Keratinocyte (primary cell): ENCODE measurements around the gene SFXN4. TPM values are rescaled to one million over a fixed set of nuclear protein-coding genes. Genes with fewer than 3 reads are reported as not detected.

ENCODE experiments used
- DNase-seq: peaks from one replicate; pipeline ENCODE4 v3.0.0-alpha.2; 2011; ENCODE audit warnings: low read depth, missing footprints, low spot score
- FAIRE-seq: peaks from 2 replicates; lab custom pipeline; 2011; peaks lifted over from hg19 to GRCh38; lab: Jason Lieb, UNC
- H2AFZ ChIP-seq: 2 replicates; pipeline ENCODE4 v1.6.0; 2012; ENCODE audit warnings: low read length, control low read depth, inconsistent platforms; ENCODE audit not compliant: control insufficient read depth
- H3K27ac ChIP-seq: 2 replicates; pipeline ENCODE4 v1.5.1; 2011; ENCODE audit warnings: low read length; ENCODE audit not compliant: control insufficient read depth, insufficient read depth
- H3K27me3 ChIP-seq: 3 replicates; pipeline ENCODE4 v1.6.0; 2011; ENCODE audit warnings: low read length; ENCODE audit not compliant: control insufficient read depth, insufficient read depth; ENCODE audit errors: extremely low read depth
- H3K36me3 ChIP-seq, 2 experiments: 2 replicates in 1 of 2; 3 replicates in 1 of 2; pipeline ENCODE4 v1.5.1; 2011; ENCODE audit warnings: low read length in 2 of 2, mild to moderate bottlenecking in 1 of 2; ENCODE audit not compliant: control insufficient read depth in 2 of 2, insufficient read depth in 2 of 2; ENCODE audit errors: extremely low read depth in 1 of 2
- H3K4me1 ChIP-seq: 3 replicates; pipeline ENCODE4 v1.5.1; 2011; ENCODE audit warnings: low read length; ENCODE audit not compliant: control insufficient read depth, insufficient read depth; ENCODE audit errors: extremely low read depth
- H3K4me2 ChIP-seq: 3 replicates; pipeline ENCODE4 v1.6.0; 2011; ENCODE audit warnings: low read depth, low read length; ENCODE audit not compliant: control insufficient read depth, insufficient read depth; ENCODE audit errors: extremely low read depth
- H3K4me3 ChIP-seq, 3 experiments: fragments of 200-600 bp in 1 of 3; sonication (generic) in 1 of 3; 2 replicates in 2 of 3; 3 replicates in 1 of 3; pipeline ENCODE4 v1.5.1; 2011 to 2016; ENCODE audit warnings: low read length in 3 of 3, mild to moderate bottlenecking in 3 of 3, control low read depth in 2 of 3, inconsistent platforms in 1 of 3, low read depth in 1 of 3, mixed read lengths in 1 of 3, mixed run types in 1 of 3, moderate library complexity in 1 of 3; ENCODE audit not compliant: control insufficient read depth in 2 of 3, insufficient read depth in 2 of 3; ENCODE audit errors: extremely low read depth in 1 of 3
- H3K79me2 ChIP-seq: 2 replicates; pipeline ENCODE4 v1.6.0; 2012; ENCODE audit warnings: low read length; ENCODE audit not compliant: control insufficient read depth, insufficient read depth
- H3K9ac ChIP-seq: 3 replicates; pipeline ENCODE4 v1.6.0; 2011; ENCODE audit warnings: low read length; ENCODE audit not compliant: control insufficient read depth, insufficient read depth; ENCODE audit errors: extremely low read depth
- H3K9me1 ChIP-seq: 3 replicates; pipeline ENCODE4 v1.6.0; 2011; ENCODE audit warnings: low read length; ENCODE audit not compliant: control insufficient read depth, insufficient read depth; ENCODE audit errors: extremely low read depth
- H3K9me3 ChIP-seq: 2 replicates; pipeline ENCODE4 v1.5.1; 2012; ENCODE audit warnings: low read depth, low read length; ENCODE audit not compliant: control insufficient read depth
- H4K20me1 ChIP-seq: 3 replicates; pipeline ENCODE4 v1.6.0; 2011; ENCODE audit warnings: low read length; ENCODE audit not compliant: control insufficient read depth, insufficient read depth; ENCODE audit errors: extremely low read depth
- CTCF ChIP-seq, 3 experiments: IDR thresholded peaks in 1 of 3; conservative IDR thresholded peaks in 1 of 3; optimal IDR thresholded peaks in 1 of 3; 2 replicates in 2 of 3; 3 replicates in 1 of 3; pipeline versions ENCODE3 to v1.5.1; 2011; ENCODE audit warnings: low read length in 3 of 3, mild to moderate bottlenecking in 3 of 3, moderate library complexity in 2 of 3, control low read depth in 1 of 3, inconsistent platforms in 1 of 3; ENCODE audit not compliant: insufficient read depth in 2 of 3; ENCODE audit errors: extremely low read depth in 1 of 3
- EZH2 ChIP-seq: IDR thresholded peaks from one replicate; pipeline ENCODE4 v1.6.1; 2012; ENCODE audit warnings: inconsistent platforms, mild to moderate bottlenecking, low read length, moderate library complexity
- dilution Hi-C: fragments of 300-500 bp; cut with MboI; formaldehyde crosslinking; loops from one replicate; pipeline ENCODE4 v1.7.0; 2020; ENCODE audit warnings: low sequenced_read_pairs; ENCODE audit not compliant: extremely low pct_ligation_motif_present
- polyA plus RNA-seq, 5 experiments: library from polyadenylated mRNA; depleted of rRNA in 3 of 5; stranded (reverse) in 3 of 5; stranded (forward) in 1 of 5; unstranded in 1 of 5; fragments of >200 nt; gene quantifications; 1 replicate in 1 of 5; 2 replicates in 3 of 5; 3 replicates in 1 of 5; pipeline versions ENCODE4 v1.2.1 to v1.2.3, GENCODE V29; 2011 to 2012; ENCODE audit warnings: missing spikeins in 2 of 5, low read depth in 1 of 5, low replicate concordance in 1 of 5

The SFXN4 gene
- polyA plus RNA-seq, 1 donor (not counting 4 experiments of a cell fraction or from before 2014, with no cell fraction given) = 27.6 TPM

GRCh38 chr10:119162452-119163092 lies 2.9 kb downstream of the SFXN4 start:
- FAIRE-seq (no peak), DNase-seq (no peak)
- dilution Hi-C loops = no loop called here
- Histone ChIP-seq H3K9ac (no peak overlapping the region), H3K4me2 (no peak overlapping the region), H3K4me3 (no peak overlapping the region), H3K9me1 (no peaks in the 10 kb centered on the region), H3K27me3 (no peaks in the 10 kb centered on the region), H2AFZ (no peak overlapping the region), H3K4me1 (peaks cover 20% of the 10 kb centered on the region), H3K27ac (no peak overlapping the region), H3K36me3 (peaks cover 14 to 17% of the 10 kb centered on the region in 2 experiments), H3K79me2 (peaks cover 3% of the 10 kb centered on the region), H4K20me1 (no peaks in the 10 kb centered on the region), H3K9me3 (no peaks in the 10 kb centered on the region)
- TF ChIP-seq EZH2 (no peak), CTCF (optimal IDR thresholded peaks at IDR 0.05 in 1 of 3, IDR thresholded peaks at IDR 0.05 in 1 of 3, conservative IDR thresholded peaks at IDR 0.05 in 1 of 3; ENCODE audit: extremely low read depth in 1 of 3, insufficient read depth in 2 of 3, low read length in 3 of 3) (no peak)

- H3K9ac ChIP-seq = no peak overlapping the region
- H3K4me2 ChIP-seq = no peak overlapping the region
- H3K36me3 ChIP-seq = peaks cover 14 to 21% of the 10 kb centered on the region in 2 experiments
- dilution Hi-C loops = no loop called here
- H2AFZ ChIP-seq = no peak overlapping the region
- peak; percentile 20 for FAIRE-seq
- no peaks in the 10 kb centered on the region for H3K27me3 ChIP-seq
- no peak overlapping the region for H3K4me3 ChIP-seq
- no peak overlapping the region for H3K27ac ChIP-seq
- DNase-seq = no peak
- H4K20me1 ChIP-seq = no peaks in the 10 kb centered on the region
- H3K79me2 ChIP-seq = peaks cover 3% of the 10 kb centered on the region
- H3K4me1 ChIP-seq = peaks cover 20% of the 10 kb centered on the region
- TF ChIP-seq CTCF (optimal IDR thresholded peaks at IDR 0.05 in 1 of 3, IDR thresholded peaks at IDR 0.05 in 1 of 3, conservative IDR thresholded peaks at IDR 0.05 in 1 of 3; ENCODE audit: extremely low read depth in 1 of 3, insufficient read depth in 2 of 3, low read length in 3 of 3) (peak in 1 of 3 experiments; percentile 6), EZH2 (no peak)
- H3K9me1 ChIP-seq = no peaks in the 10 kb centered on the region
- H3K9me3 ChIP-seq = no peaks in the 10 kb centered on the region
Observed at GRCh38 chr10:119161680-119162451, 3.6 kb downstream of the SFXN4 start.
